WTC11 (cell line): ENCODE measurements around the gene B4GALT6.

Experiments used
- GTF2I ChIP-seq: fragments of 250-450 bp; sonication (Bioruptor Pico); conservative IDR thresholded peaks from 2 replicates; pipeline ENCODE4 v1.4.0; 2021; ENCODE audit warnings: mild to moderate bottlenecking
- IRF2 ChIP-seq: sonication (generic); formaldehyde crosslinking; IDR thresholded peaks from 2 replicates; pipeline ENCODE4 v1.8.0; 2022; ENCODE audit warnings: low read depth, missing genetic modification reagents, borderline replicate concordance
- MXD4 ChIP-seq: fragments of 250-450 bp; sonication (Bioruptor Pico); IDR thresholded peaks from 2 replicates; pipeline ENCODE4 v1.8.0; 2021; ENCODE audit warnings: mild to moderate bottlenecking, moderate library complexity, borderline replicate concordance
- NFATC4 ChIP-seq: fragments of 250-450 bp; sonication (Bioruptor Pico); IDR thresholded peaks from 2 replicates; pipeline ENCODE4 v1.9.0; 2021; ENCODE audit warnings: mild to moderate bottlenecking
- SP1 ChIP-seq: sonication (generic); formaldehyde crosslinking; conservative IDR thresholded peaks from 2 replicates; pipeline ENCODE4 v1.8.1; 2022; ENCODE audit warnings: missing genetic modification reagents
- ZNF317 ChIP-seq: sonication (generic); formaldehyde crosslinking; IDR thresholded peaks from 2 replicates; pipeline ENCODE4 v1.8.1; 2023; ENCODE audit warnings: low read depth, mild to moderate bottlenecking, moderate library complexity, missing genetic modification reagents, borderline replicate concordance
- TF ChIP-seq, protein P1 (sequence below): fragments of 200-600 bp; IDR thresholded peaks from 2 replicates; pipeline ENCODE4 v1.8.0; 2022; ENCODE audit warnings: antibody characterized with exemption
- TF ChIP-seq, protein P2 (sequence below): sonication (generic); formaldehyde crosslinking; IDR thresholded peaks from 2 replicates; pipeline ENCODE4 v1.8.1; 2022; ENCODE audit warnings: missing genetic modification reagents, borderline replicate concordance
- TF ChIP-seq, protein P3 (sequence below): sonication (generic); formaldehyde crosslinking; conservative IDR thresholded peaks from 2 replicates; pipeline ENCODE4 v1.8.1; 2022; ENCODE audit warnings: mild to moderate bottlenecking, missing genetic modification reagents
- TF ChIP-seq, protein P4 (sequence below): sonication (generic); formaldehyde crosslinking; IDR thresholded peaks from 2 replicates; pipeline ENCODE4 v1.8.1; 2023; ENCODE audit warnings: mild to moderate bottlenecking, missing genetic modification reagents, borderline replicate concordance

DNA sequence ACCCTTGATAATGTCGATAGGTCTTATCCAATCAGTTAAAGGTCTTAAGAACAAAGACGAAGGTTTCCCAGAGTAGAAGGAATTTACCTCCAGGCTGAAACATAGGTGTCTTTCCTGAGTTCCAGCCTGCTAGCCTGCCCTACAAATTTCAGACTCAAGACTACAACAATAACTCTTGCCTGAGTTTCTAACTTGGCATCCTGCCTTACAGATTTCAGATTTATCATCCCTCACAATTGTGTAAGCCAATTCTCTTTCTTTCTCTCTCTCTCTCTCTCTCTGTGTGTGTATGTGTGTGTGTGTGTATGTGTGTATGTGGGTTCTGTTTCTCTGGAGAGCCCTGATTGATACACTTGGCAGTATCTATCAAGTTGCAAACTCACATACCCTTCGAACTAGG, 37.2 kb upstream of the B4GALT6 start:
- TF ChIP-seq NFATC4 = no peak
- TF ChIP-seq, protein P1, sequence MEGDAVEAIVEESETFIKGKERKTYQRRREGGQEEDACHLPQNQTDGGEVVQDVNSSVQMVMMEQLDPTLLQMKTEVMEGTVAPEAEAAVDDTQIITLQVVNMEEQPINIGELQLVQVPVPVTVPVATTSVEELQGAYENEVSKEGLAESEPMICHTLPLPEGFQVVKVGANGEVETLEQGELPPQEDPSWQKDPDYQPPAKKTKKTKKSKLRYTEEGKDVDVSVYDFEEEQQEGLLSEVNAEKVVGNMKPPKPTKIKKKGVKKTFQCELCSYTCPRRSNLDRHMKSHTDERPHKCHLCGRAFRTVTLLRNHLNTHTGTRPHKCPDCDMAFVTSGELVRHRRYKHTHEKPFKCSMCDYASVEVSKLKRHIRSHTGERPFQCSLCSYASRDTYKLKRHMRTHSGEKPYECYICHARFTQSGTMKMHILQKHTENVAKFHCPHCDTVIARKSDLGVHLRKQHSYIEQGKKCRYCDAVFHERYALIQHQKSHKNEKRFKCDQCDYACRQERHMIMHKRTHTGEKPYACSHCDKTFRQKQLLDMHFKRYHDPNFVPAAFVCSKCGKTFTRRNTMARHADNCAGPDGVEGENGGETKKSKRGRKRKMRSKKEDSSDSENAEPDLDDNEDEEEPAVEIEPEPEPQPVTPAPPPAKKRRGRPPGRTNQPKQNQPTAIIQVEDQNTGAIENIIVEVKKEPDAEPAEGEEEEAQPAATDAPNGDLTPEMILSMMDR = no peak
- TF ChIP-seq, protein P2, sequence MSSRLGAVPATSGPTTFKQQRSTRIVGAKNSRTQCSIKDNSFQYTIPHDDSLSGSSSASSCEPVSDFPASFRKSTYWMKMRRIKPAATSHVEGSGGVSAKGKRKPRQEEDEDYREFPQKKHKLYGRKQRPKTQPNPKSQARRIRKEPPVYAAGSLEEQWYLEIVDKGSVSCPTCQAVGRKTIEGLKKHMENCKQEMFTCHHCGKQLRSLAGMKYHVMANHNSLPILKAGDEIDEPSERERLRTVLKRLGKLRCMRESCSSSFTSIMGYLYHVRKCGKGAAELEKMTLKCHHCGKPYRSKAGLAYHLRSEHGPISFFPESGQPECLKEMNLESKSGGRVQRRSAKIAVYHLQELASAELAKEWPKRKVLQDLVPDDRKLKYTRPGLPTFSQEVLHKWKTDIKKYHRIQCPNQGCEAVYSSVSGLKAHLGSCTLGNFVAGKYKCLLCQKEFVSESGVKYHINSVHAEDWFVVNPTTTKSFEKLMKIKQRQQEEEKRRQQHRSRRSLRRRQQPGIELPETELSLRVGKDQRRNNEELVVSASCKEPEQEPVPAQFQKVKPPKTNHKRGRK = no peak
- no peak for TF ChIP-seq MXD4 (CRISPR knock-in tag)
- TF ChIP-seq SP1 = no peak
- TF ChIP-seq, protein P3, sequence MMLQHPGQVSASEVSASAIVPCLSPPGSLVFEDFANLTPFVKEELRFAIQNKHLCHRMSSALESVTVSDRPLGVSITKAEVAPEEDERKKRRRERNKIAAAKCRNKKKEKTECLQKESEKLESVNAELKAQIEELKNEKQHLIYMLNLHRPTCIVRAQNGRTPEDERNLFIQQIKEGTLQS = no peak
- TF ChIP-seq, protein P4, sequence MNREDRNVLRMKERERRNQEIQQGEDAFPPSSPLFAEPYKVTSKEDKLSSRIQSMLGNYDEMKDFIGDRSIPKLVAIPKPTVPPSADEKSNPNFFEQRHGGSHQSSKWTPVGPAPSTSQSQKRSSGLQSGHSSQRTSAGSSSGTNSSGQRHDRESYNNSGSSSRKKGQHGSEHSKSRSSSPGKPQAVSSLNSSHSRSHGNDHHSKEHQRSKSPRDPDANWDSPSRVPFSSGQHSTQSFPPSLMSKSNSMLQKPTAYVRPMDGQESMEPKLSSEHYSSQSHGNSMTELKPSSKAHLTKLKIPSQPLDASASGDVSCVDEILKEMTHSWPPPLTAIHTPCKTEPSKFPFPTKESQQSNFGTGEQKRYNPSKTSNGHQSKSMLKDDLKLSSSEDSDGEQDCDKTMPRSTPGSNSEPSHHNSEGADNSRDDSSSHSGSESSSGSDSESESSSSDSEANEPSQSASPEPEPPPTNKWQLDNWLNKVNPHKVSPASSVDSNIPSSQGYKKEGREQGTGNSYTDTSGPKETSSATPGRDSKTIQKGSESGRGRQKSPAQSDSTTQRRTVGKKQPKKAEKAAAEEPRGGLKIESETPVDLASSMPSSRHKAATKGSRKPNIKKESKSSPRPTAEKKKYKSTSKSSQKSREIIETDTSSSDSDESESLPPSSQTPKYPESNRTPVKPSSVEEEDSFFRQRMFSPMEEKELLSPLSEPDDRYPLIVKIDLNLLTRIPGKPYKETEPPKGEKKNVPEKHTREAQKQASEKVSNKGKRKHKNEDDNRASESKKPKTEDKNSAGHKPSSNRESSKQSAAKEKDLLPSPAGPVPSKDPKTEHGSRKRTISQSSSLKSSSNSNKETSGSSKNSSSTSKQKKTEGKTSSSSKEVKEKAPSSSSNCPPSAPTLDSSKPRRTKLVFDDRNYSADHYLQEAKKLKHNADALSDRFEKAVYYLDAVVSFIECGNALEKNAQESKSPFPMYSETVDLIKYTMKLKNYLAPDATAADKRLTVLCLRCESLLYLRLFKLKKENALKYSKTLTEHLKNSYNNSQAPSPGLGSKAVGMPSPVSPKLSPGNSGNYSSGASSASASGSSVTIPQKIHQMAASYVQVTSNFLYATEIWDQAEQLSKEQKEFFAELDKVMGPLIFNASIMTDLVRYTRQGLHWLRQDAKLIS (CRISPR knock-in tag) = no peak
- no peak for TF ChIP-seq ZNF317 (CRISPR knock-in tag)
- TF ChIP-seq GTF2I = no peak
- TF ChIP-seq IRF2 = no peak
